K562 (cell line): ENCODE results near the gene PRELID2. TPM values are rescaled to one million over a fixed set of nuclear protein-coding genes. Genes with fewer than 3 reads are reported as not detected.

Experiments used
- ATAC-seq: fragments of 200-7000 bp; cut with Tn5 transposase; 3 replicates; pipeline ENCODE4 v1.9.1; 2020; ENCODE audit warnings: moderate library complexity
- BruUV-seq: library from RNA; stranded (reverse); fragments of 400-500 nt; replicated peaks from 2 replicates; lab custom pipeline; 2021; lab: Mats Ljungman, UMichigan
- CTCF ChIA-PET: fragments of 300-600 bp; formaldehyde crosslinking; extraction: SDS; loops from one replicate; lab custom pipeline; 2021; ENCODE audit warnings: low intra/inter-chr PET ratio; lab: Yijun Ruan, JAX
- POLR2A ChIA-PET: fragments of 300-600, 350-650 bp; sonication (Branson Sonifier 250); formaldehyde crosslinking; extraction: SDS; loops from one replicate; lab custom pipeline; 2021; ENCODE audit warnings: antibody characterized with exemption, inconsistent platforms; lab: Yijun Ruan, JAX
- DNase-seq, 4 experiments: peaks; one replicate each; pipeline versions ENCODE4 v3.0.0 to v3.0.0-alpha.2; 2011 to 2018; ENCODE audit warnings: low spot score in 3 of 4, mixed read lengths in 3 of 4; ENCODE audit errors: extremely low read depth in 1 of 4
- FAIRE-seq: peaks from 2 replicates; lab custom pipeline; 2011; peaks lifted over from hg19 to GRCh38; lab: Jason Lieb, UNC
- H2AFZ ChIP-seq: 2 replicates; pipeline ENCODE4 v1.6.0; 2011; ENCODE audit warnings: low read depth, low read length, control low read depth, inconsistent platforms
- H3K27ac ChIP-seq: fragments of 200-600 bp; 3 replicates; pipeline ENCODE4 v1.8.0; 2011; ENCODE audit warnings: low read depth, mild to moderate bottlenecking, control low read depth, inconsistent platforms, low read length, moderate library complexity, mixed read lengths; ENCODE audit errors: extremely low read depth
- H3K27me3 ChIP-seq, 2 experiments: fragments of 300-600 bp in 1 of 2; 2 replicates in 1 of 2; 3 replicates in 1 of 2; pipeline versions ENCODE4 v1.6.0 to v1.8.0; 2011; ENCODE audit warnings: inconsistent platforms in 2 of 2, low read length in 2 of 2, mild to moderate bottlenecking in 1 of 2, mixed read lengths in 1 of 2, moderate library complexity in 1 of 2; ENCODE audit not compliant: control insufficient read depth in 2 of 2, insufficient read depth in 2 of 2
- H3K36me3 ChIP-seq: fragments of 300-600 bp; 3 replicates; pipeline ENCODE4 v1.8.0; 2011; ENCODE audit warnings: mild to moderate bottlenecking, low read length, inconsistent platforms; ENCODE audit not compliant: control insufficient read depth, insufficient read depth
- H3K4me1 ChIP-seq, 2 experiments: fragments of 200-600 bp in 1 of 2; replicated peaks in 1 of 2; 2 replicates in 1 of 2; 3 replicates in 1 of 2; pipeline versions ENCODE4 v1.5.1 to v1.8.0; 2011; ENCODE audit warnings: inconsistent platforms in 2 of 2, low read length in 2 of 2, mild to moderate bottlenecking in 1 of 2, mixed read lengths in 1 of 2, moderate library complexity in 1 of 2; ENCODE audit not compliant: control insufficient read depth in 2 of 2, insufficient read depth in 2 of 2
- H3K4me2 ChIP-seq: 2 replicates; pipeline ENCODE4 v1.6.1; 2011; ENCODE audit warnings: low read length, control low read depth, inconsistent platforms, mixed read lengths; ENCODE audit not compliant: insufficient read depth
- H3K4me3 ChIP-seq: fragments of 200-600 bp; sonication (generic), shearing (Covaris generic); 2 replicates; pipeline ENCODE4 v1.5.1; 2016; ENCODE audit warnings: control low read depth, inconsistent platforms
- H3K79me2 ChIP-seq: fragments of 200-600 bp; 3 replicates; pipeline ENCODE4 v1.8.0; 2011; ENCODE audit warnings: low read length, inconsistent platforms; ENCODE audit not compliant: control insufficient read depth, insufficient read depth
- H3K9ac ChIP-seq, 2 experiments: 2 replicates each; pipeline versions ENCODE4 v1.6.0 to v1.6.1; 2011; ENCODE audit warnings: low read depth in 2 of 2, low read length in 2 of 2, control low read depth in 1 of 2, inconsistent platforms in 1 of 2, mild to moderate bottlenecking in 1 of 2, mixed read lengths in 1 of 2; ENCODE audit not compliant: insufficient read depth in 1 of 2
- H3K9me1 ChIP-seq: one replicate; pipeline ENCODE4 v1.6.0; 2011; ENCODE audit warnings: inconsistent platforms, mild to moderate bottlenecking, low read length, moderate library complexity; ENCODE audit not compliant: control insufficient read depth, insufficient read depth
- H3K9me3 ChIP-seq: replicated peaks from 2 replicates; pipeline ENCODE4 v1.5.1; 2011; ENCODE audit warnings: low read depth, low read length, inconsistent platforms; ENCODE audit not compliant: control insufficient read depth, insufficient read depth
- H4K20me1 ChIP-seq: replicated peaks from 2 replicates; pipeline ENCODE4 v1.6.1; 2011; ENCODE audit warnings: low read length, inconsistent platforms, mixed read lengths; ENCODE audit not compliant: control insufficient read depth, insufficient read depth
- ARID2 ChIP-seq: fragments of 450-650 bp; IDR thresholded peaks from 2 replicates; pipeline ENCODE4 v1.6.1; 2017; ENCODE audit warnings: antibody characterized with exemption, mild to moderate bottlenecking
- DMBX1 ChIP-seq: fragments of 250-450 bp; sonication (Bioruptor Pico); IDR thresholded peaks from 2 replicates; pipeline ENCODE4 v1.8.0; 2022; ENCODE audit warnings: inconsistent platforms, mild to moderate bottlenecking, moderate library complexity, borderline replicate concordance
- WGBS: fragments of 100-300 bp; shearing (Covaris generic); methylation state at CpG from one replicate; pipeline ENCODE4 v1.1.6; 2016; ENCODE audit warnings: low coverage, mixed read lengths; ENCODE audit not compliant: insufficient coverage; ENCODE audit errors: missing lambda C conversion rate; 5-methylcytosine and 5-hydroxymethylcytosine counted together
- in situ Hi-C: fragments of 300-500 bp; cut with MboI; formaldehyde crosslinking; loops from 4 replicates; pipeline ENCODE4 v1.15.0; 2018; ENCODE audit warnings: inconsistent platforms, mixed read lengths
- intact Hi-C: fragments of 100-400 bp; cut with micrococcal nuclease; formaldehyde crosslinking; loops from 2 replicates; pipeline ENCODE4 v1.14.2; 2022
- polyA plus RNA-seq, 8 experiments: library from polyadenylated mRNA; depleted of rRNA in 4 of 8; stranded (reverse) in 5 of 8; unstranded in 3 of 8; fragments of >200 nt; fragmentation: Nextera tagmentation in 2 of 8; fragmentation: Illumina TruSeq in 1 of 8; extraction: Ambion mirVana in 2 of 8; extraction: Trizol in 1 of 8; gene quantifications; 2 replicates each; pipeline versions ENCODE4 v1.2.1 to v1.2.3, GENCODE V29; 2011 to 2014; ENCODE audit warnings: inconsistent platforms in 1 of 8, missing spikeins in 1 of 8
- total RNA-seq, 7 experiments: library from RNA; depleted of rRNA in 6 of 7; stranded (reverse); fragments of >200 nt in 6 of 7; fragmentation: Illumina TruSeq in 2 of 7; extraction: Trizol in 2 of 7; gene quantifications; 2 replicates each; pipeline versions ENCODE4 v1.2.1 to v1.2.3, GENCODE V29; 2011 to 2021; ENCODE audit warnings: low replicate concordance in 1 of 7
- TF ChIP-seq, protein P1 (sequence below): fragments of 450-650 bp; formaldehyde crosslinking; IDR thresholded peaks from 2 replicates; pipeline ENCODE4 v1.4.0; 2020; ENCODE audit warnings: mild to moderate bottlenecking
- TF ChIP-seq, protein P2 (sequence below): sonication (generic); formaldehyde crosslinking; IDR thresholded peaks from 2 replicates; pipeline ENCODE4 v1.8.0; 2022; ENCODE audit warnings: mild to moderate bottlenecking, low read depth, missing genetic modification reagents
- TF ChIP-seq, protein P3 (sequence below): fragments of 450-650 bp; IDR thresholded peaks from 2 replicates; pipeline ENCODE4 v1.6.1; 2016; ENCODE audit warnings: low read depth, mild to moderate bottlenecking, moderate library complexity
- TF ChIP-seq, protein P4 (sequence below): sonication (generic); formaldehyde crosslinking; IDR thresholded peaks from 2 replicates; pipeline ENCODE4 v1.8.0; 2023; ENCODE audit warnings: missing genetic modification reagents, mild to moderate bottlenecking, borderline replicate concordance
- TF ChIP-seq, protein P5 (sequence below): sonication (generic); IDR thresholded peaks from 2 replicates; pipeline ENCODE4 v1.6.1; 2016

PRELID2 gene
- total and polyA plus RNA-seq, 9 of the 15 experiments (the other 6 are each of a cell fraction or from before 2014, with no cell fraction given): 6.4 to 68.2 (median 28.8) TPM

DNA sequence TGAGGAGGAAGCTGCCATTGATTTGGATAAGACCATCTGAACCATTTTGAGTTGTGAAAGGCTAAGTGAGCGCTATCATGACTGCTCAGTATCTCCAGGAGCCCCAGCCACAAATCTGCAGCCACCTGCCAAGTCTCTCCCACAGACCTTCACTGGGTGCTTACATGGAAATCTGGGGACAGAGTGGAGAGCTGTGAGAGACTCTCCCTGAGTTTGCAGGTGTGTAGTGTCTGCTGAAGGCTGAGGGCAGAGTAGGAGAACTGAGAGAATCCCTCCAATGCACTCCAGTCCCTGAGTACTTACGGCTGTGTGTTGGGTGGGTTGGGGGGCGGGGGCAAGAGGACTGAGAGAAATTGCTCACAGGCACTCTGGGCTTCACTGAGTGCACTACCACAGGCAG lies 123.7 kb downstream of the PRELID2 start:
- no peaks in the 10 kb centered on the region for H3K27me3 ChIP-seq
- H3K4me1 ChIP-seq: no peaks in the 10 kb centered on the region
- DNase-seq: no peak
- H3K4me2 ChIP-seq: no peak overlapping the region
- BruUV-seq: no TSS peak
- CTCF ChIA-PET: no interaction called here
- POLR2A ChIA-PET: interaction anchor here (0.8 to 1.9 kb wide), 3 partner anchors 8 to 13 kb away, joined by 3 to 6 read pairs (median 4); no protein-coding TSS in a partner anchor
- no peaks in the 10 kb centered on the region for H3K9me3 ChIP-seq
- ATAC-seq: no peak; the same call in 2 of the 3 replicates
- no peaks in the 10 kb centered on the region for H4K20me1 ChIP-seq
- H2AFZ ChIP-seq: no peak overlapping the region
- WGBS: 37% methylated on average over 3 of the region's 3 CpGs
- no peaks in the 10 kb centered on the region for H3K79me2 ChIP-seq
- FAIRE-seq: no peak
- no peaks in the 10 kb centered on the region for H3K9me1 ChIP-seq
- intact Hi-C loops (no loop called here), in situ Hi-C loops (no loop called here)
- H3K4me3 ChIP-seq: no peak overlapping the region
- no peak overlapping the region for H3K9ac ChIP-seq
- no peaks in the 10 kb centered on the region for H3K36me3 ChIP-seq
- H3K27ac ChIP-seq: no peak overlapping the region
- TF ChIP-seq, protein P1, sequence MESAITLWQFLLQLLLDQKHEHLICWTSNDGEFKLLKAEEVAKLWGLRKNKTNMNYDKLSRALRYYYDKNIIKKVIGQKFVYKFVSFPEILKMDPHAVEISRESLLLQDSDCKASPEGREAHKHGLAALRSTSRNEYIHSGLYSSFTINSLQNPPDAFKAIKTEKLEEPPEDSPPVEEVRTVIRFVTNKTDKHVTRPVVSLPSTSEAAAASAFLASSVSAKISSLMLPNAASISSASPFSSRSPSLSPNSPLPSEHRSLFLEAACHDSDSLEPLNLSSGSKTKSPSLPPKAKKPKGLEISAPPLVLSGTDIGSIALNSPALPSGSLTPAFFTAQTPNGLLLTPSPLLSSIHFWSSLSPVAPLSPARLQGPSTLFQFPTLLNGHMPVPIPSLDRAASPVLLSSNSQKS (CRISPR knock-in tag): no peak
- TF ChIP-seq, protein P2, sequence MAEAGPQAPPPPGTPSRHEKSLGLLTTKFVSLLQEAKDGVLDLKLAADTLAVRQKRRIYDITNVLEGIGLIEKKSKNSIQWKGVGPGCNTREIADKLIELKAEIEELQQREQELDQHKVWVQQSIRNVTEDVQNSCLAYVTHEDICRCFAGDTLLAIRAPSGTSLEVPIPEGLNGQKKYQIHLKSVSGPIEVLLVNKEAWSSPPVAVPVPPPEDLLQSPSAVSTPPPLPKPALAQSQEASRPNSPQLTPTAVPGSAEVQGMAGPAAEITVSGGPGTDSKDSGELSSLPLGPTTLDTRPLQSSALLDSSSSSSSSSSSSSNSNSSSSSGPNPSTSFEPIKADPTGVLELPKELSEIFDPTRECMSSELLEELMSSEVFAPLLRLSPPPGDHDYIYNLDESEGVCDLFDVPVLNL (CRISPR knock-in tag): no peak
- TF ChIP-seq, protein P3, sequence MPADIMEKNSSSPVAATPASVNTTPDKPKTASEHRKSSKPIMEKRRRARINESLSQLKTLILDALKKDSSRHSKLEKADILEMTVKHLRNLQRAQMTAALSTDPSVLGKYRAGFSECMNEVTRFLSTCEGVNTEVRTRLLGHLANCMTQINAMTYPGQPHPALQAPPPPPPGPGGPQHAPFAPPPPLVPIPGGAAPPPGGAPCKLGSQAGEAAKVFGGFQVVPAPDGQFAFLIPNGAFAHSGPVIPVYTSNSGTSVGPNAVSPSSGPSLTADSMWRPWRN: no peak
- no peak for TF ChIP-seq DMBX1 (CRISPR knock-in tag)
- TF ChIP-seq, protein P4, sequence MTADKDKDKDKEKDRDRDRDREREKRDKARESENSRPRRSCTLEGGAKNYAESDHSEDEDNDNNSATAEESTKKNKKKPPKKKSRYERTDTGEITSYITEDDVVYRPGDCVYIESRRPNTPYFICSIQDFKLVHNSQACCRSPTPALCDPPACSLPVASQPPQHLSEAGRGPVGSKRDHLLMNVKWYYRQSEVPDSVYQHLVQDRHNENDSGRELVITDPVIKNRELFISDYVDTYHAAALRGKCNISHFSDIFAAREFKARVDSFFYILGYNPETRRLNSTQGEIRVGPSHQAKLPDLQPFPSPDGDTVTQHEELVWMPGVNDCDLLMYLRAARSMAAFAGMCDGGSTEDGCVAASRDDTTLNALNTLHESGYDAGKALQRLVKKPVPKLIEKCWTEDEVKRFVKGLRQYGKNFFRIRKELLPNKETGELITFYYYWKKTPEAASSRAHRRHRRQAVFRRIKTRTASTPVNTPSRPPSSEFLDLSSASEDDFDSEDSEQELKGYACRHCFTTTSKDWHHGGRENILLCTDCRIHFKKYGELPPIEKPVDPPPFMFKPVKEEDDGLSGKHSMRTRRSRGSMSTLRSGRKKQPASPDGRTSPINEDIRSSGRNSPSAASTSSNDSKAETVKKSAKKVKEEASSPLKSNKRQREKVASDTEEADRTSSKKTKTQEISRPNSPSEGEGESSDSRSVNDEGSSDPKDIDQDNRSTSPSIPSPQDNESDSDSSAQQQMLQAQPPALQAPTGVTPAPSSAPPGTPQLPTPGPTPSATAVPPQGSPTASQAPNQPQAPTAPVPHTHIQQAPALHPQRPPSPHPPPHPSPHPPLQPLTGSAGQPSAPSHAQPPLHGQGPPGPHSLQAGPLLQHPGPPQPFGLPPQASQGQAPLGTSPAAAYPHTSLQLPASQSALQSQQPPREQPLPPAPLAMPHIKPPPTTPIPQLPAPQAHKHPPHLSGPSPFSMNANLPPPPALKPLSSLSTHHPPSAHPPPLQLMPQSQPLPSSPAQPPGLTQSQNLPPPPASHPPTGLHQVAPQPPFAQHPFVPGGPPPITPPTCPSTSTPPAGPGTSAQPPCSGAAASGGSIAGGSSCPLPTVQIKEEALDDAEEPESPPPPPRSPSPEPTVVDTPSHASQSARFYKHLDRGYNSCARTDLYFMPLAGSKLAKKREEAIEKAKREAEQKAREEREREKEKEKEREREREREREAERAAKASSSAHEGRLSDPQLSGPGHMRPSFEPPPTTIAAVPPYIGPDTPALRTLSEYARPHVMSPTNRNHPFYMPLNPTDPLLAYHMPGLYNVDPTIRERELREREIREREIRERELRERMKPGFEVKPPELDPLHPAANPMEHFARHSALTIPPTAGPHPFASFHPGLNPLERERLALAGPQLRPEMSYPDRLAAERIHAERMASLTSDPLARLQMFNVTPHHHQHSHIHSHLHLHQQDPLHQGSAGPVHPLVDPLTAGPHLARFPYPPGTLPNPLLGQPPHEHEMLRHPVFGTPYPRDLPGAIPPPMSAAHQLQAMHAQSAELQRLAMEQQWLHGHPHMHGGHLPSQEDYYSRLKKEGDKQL (CRISPR knock-in tag): no peak
- TF ChIP-seq, protein P5, sequence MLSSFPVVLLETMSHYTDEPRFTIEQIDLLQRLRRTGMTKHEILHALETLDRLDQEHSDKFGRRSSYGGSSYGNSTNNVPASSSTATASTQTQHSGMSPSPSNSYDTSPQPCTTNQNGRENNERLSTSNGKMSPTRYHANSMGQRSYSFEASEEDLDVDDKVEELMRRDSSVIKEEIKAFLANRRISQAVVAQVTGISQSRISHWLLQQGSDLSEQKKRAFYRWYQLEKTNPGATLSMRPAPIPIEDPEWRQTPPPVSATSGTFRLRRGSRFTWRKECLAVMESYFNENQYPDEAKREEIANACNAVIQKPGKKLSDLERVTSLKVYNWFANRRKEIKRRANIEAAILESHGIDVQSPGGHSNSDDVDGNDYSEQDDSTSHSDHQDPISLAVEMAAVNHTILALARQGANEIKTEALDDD: no peak
- TF ChIP-seq ARID2: no peak
